ENCODE results near the gene EPB41L4A. TPM values are rescaled to one million over a fixed set of nuclear protein-coding genes. Genes with fewer than 3 reads are reported as not detected.
A peak's percentile ranks its signal among the peaks of the same experiment; 100 is the strongest.

Gene EPB41L4A
- polyA plus RNA-seq, 4 donors = 0.67 to 11.5 (median 2.9) TPM

DNA sequence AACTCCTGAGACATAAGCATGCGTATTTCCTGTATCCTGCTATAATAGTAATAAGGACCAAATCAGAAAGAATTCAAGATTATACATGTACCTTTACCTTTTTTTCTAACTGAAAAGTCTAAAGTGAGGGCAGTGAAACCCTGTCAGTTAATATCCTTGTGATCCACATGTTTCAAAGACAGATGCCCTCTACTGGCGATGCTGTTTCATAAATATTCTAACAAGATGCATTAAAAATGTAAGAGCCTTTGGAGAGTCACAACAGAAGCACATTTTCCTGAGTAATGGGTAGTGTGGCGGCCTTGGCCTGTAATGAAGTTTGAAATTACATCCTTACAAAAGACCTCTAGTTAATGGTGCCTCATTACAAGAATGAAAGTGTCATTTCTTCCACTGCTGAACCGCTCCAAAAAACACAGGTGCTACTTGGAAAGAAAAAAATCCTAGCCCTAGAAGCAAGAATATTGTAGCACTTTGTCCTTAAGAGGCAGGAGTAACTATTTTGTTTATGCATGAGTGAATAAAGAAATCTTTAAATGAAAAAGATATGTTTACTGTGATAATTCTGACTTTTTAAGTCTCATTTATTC lies 232.6 kb downstream of the EPB41L4A start:
- H3K4me3 ChIP-seq (ENCODE audit: low read depth in 1 of 3, low read length in 3 of 3) = no peak overlapping the region
- no peaks in the 10 kb centered on the region for H3K4me1 ChIP-seq (ENCODE audit: control insufficient read depth in 3 of 3, insufficient read depth in 2 of 3, low read depth in 1 of 3, low read length in 2 of 3)
- H3K27me3 ChIP-seq (ENCODE audit: control insufficient read depth in 3 of 3, insufficient read depth in 3 of 3, low read length in 3 of 3) = peaks cover 0 to 3% (median 0%) of the 10 kb centered on the region in 3 donors
- H3K36me3 ChIP-seq (ENCODE audit: control insufficient read depth in 3 of 3, insufficient read depth in 2 of 3, low read depth in 1 of 3, low read length in 3 of 3) = no peaks in the 10 kb centered on the region
- H3K9me3 ChIP-seq (ENCODE audit: control insufficient read depth in 2 of 2, insufficient read depth in 1 of 2, low read depth in 1 of 2, low read length in 1 of 2) = no peaks in the 10 kb centered on the region
- FAIRE-seq = no peak
- WGBS, 3 donors = 54 to 64% (median 59%) methylated on average over 4 of the region's 4 CpGs
- peak; percentile 35 to 40 for DNase-seq
- H3K27ac ChIP-seq (ENCODE audit: low read depth in 1 of 3, low read length in 2 of 3) = no peak overlapping the region

- H3K27ac ChIP-seq (ENCODE audit: low read depth in 1 of 3, low read length in 2 of 3) = no peak overlapping the region
- 83 to 90% (median 89%) methylated on average over 8 of the region's 8 CpGs for WGBS, 3 donors
- no peak overlapping the region for H3K4me3 ChIP-seq (ENCODE audit: low read depth in 1 of 3, low read length in 3 of 3)
- H3K36me3 ChIP-seq (ENCODE audit: control insufficient read depth in 3 of 3, insufficient read depth in 2 of 3, low read depth in 1 of 3, low read length in 3 of 3) = no peaks in the 10 kb centered on the region
- H3K4me1 ChIP-seq (ENCODE audit: control insufficient read depth in 3 of 3, insufficient read depth in 2 of 3, low read depth in 1 of 3, low read length in 2 of 3) = no peaks in the 10 kb centered on the region
- no peaks in the 10 kb centered on the region for H3K9me3 ChIP-seq (ENCODE audit: control insufficient read depth in 2 of 2, insufficient read depth in 1 of 2, low read depth in 1 of 2, low read length in 1 of 2)
- no peak for DNase-seq
- no peak for FAIRE-seq
- H3K27me3 ChIP-seq (ENCODE audit: control insufficient read depth in 3 of 3, insufficient read depth in 3 of 3, low read length in 3 of 3) = peaks cover 0 to 3% (median 0%) of the 10 kb centered on the region in 3 donors
These were observed 235.2 kb downstream of the EPB41L4A start for GRCh38 chr5:112183874-112184273.

- no peak overlapping the region for H3K27ac ChIP-seq (ENCODE audit: low read depth in 1 of 3, low read length in 2 of 3)
- 11 to 43% (median 28%) methylated on average over 8 of the region's 8 CpGs for WGBS, 3 donors
- no peak overlapping the region for H3K4me3 ChIP-seq (ENCODE audit: low read depth in 1 of 3, low read length in 3 of 3)
- no peaks in the 10 kb centered on the region for H3K9me3 ChIP-seq (ENCODE audit: control insufficient read depth in 2 of 2, insufficient read depth in 1 of 2, low read depth in 1 of 2, low read length in 1 of 2)
- no peaks in the 10 kb centered on the region for H3K36me3 ChIP-seq (ENCODE audit: control insufficient read depth in 3 of 3, insufficient read depth in 2 of 3, low read depth in 1 of 3, low read length in 3 of 3)
- FAIRE-seq (no peak), DNase-seq (no peak)
- H3K27me3 ChIP-seq (ENCODE audit: control insufficient read depth in 3 of 3, insufficient read depth in 3 of 3, low read length in 3 of 3) = peaks cover 0 to 3% (median 0%) of the 10 kb centered on the region in 3 donors
- H3K4me1 ChIP-seq (ENCODE audit: control insufficient read depth in 3 of 3, insufficient read depth in 2 of 3, low read depth in 1 of 3, low read length in 2 of 3) = no peaks in the 10 kb centered on the region
These were observed 235.9 kb downstream of the EPB41L4A start for GRCh38 chr5:112183103-112183711.

DNA sequence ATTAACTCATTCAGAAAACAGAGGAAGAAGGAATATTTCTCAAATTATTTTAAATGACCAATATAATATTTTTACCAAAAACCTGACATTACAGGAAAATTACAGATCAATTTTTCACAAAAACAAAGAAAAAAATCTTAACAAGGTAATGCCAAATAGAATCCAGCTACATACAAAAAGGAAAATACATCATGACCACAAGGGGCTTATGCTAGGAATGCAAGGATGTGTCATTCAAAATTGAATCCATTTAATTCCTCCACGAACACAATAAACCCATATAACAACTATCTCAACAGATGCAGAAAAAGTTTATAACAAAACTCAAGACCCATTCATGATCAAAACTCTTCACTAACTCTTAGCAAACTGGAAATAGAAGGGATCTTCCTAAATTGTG lies 239.8 kb downstream of the EPB41L4A start:
- H3K27me3 ChIP-seq (ENCODE audit: control insufficient read depth in 3 of 3, insufficient read depth in 3 of 3, low read length in 3 of 3) = no peaks in the 10 kb centered on the region
- H3K9me3 ChIP-seq (ENCODE audit: control insufficient read depth in 2 of 2, insufficient read depth in 1 of 2, low read depth in 1 of 2, low read length in 1 of 2) = no peaks in the 10 kb centered on the region
- H3K27ac ChIP-seq (ENCODE audit: low read depth in 1 of 3, low read length in 2 of 3) = no peak overlapping the region
- no peak for DNase-seq
- no peak overlapping the region for H3K4me3 ChIP-seq (ENCODE audit: low read depth in 1 of 3, low read length in 3 of 3)
- WGBS, 3 donors = 62 to 86% (median 80%) methylated on average over 1 of the region's 1 CpG
- FAIRE-seq = peak; percentile 15
- no peaks in the 10 kb centered on the region for H3K36me3 ChIP-seq (ENCODE audit: control insufficient read depth in 3 of 3, insufficient read depth in 2 of 3, low read depth in 1 of 3, low read length in 3 of 3)
- no peaks in the 10 kb centered on the region for H3K4me1 ChIP-seq (ENCODE audit: control insufficient read depth in 3 of 3, insufficient read depth in 2 of 3, low read depth in 1 of 3, low read length in 2 of 3)

- Histone ChIP-seq H3K36me3 (ENCODE audit: control insufficient read depth in 3 of 3, insufficient read depth in 2 of 3, low read depth in 1 of 3, low read length in 3 of 3) (no peaks in the 10 kb centered on the region), H3K9me3 (ENCODE audit: control insufficient read depth in 2 of 2, insufficient read depth in 1 of 2, low read depth in 1 of 2, low read length in 1 of 2) (no peaks in the 10 kb centered on the region), H3K4me1 (ENCODE audit: control insufficient read depth in 3 of 3, insufficient read depth in 2 of 3, low read depth in 1 of 3, low read length in 2 of 3) (no peaks in the 10 kb centered on the region), H3K4me3 (ENCODE audit: low read depth in 1 of 3, low read length in 3 of 3) (no peak overlapping the region), H3K27me3 (ENCODE audit: control insufficient read depth in 3 of 3, insufficient read depth in 3 of 3, low read length in 3 of 3) (no peaks in the 10 kb centered on the region), H3K27ac (ENCODE audit: low read depth in 1 of 3, low read length in 2 of 3) (no peak overlapping the region)
- FAIRE-seq (peak; percentile 57), DNase-seq (peak; percentile 50 to 56)
- 24 to 30% (median 25%) methylated on average over 8 of the region's 8 CpGs for WGBS, 3 donors
These were observed 244.0 kb downstream of the EPB41L4A start for GRCh38 chr5:112174959-112175594.

DNA sequence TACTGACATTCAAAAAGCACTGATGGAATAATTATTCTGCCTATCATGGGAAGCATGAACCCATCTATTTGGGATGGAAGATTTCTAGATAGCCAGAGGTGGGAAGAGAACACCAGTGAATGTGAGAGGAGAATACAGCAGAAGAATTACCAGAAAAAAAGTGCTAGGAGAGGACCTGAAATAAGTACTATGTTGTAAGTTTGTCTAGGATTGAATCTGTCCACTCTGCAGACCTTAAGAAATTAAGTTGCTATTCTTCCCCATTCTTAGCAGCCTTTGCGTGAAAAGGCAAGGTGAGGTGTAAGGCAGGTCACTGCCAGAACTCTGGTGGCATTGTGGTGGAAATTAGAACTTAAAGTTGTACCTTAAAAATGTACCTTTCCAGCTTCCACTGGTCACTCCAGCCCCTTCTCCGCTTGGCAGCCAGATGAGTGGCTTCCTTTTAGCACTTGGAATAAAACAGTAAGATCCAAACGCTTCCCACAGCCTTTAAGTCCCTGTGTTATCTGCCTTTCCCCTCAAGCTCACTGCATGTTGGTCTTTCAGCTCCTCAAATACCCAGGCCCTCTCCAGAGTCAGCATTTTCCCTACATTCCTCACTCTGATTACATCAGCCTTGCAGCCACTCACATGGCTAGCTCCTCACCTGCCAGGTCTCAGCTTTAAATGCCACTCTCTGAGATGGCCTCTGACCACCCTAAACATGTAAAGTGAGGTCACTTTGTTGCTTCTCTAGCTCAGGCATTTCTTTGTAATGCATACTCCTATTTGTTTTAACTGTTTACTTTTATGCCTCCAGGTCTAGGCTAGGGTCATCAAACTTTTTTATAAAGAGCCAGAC lies 253.0 kb downstream of the EPB41L4A start:
- H3K27me3 ChIP-seq (ENCODE audit: control insufficient read depth in 3 of 3, insufficient read depth in 3 of 3, low read length in 3 of 3) = no peaks in the 10 kb centered on the region

DNA sequence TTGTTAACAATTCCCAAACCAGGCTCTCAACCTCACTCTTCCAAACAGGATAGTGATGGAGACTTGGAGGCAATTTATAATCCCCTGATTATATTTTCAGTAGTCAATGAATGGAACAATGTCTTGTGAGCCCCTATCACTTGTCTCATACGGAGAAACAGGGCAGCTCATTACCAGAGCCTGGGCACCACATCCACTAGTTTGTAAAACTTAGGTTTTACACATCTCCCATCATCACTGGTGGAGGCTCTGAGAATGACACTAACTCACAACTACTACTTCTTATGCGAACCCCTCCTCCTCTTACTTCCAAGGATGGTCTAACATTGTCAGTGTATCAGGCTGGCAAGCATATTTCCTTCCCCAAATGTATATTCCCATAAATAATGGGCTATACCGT lies 253.7 kb downstream of the EPB41L4A start:
- Histone ChIP-seq H3K27me3 (ENCODE audit: control insufficient read depth in 3 of 3, insufficient read depth in 3 of 3, low read length in 3 of 3) (no peaks in the 10 kb centered on the region), H3K4me3 (ENCODE audit: low read depth in 1 of 3, low read length in 3 of 3) (no peak overlapping the region), H3K4me1 (ENCODE audit: control insufficient read depth in 3 of 3, insufficient read depth in 2 of 3, low read depth in 1 of 3, low read length in 2 of 3) (peaks cover 0 to 3% (median 0%) of the 10 kb centered on the region in 3 donors), H3K9me3 (ENCODE audit: control insufficient read depth in 2 of 2, insufficient read depth in 1 of 2, low read depth in 1 of 2, low read length in 1 of 2) (peaks cover 0 to under 1% of the 10 kb centered on the region in 2 donors), H3K27ac (ENCODE audit: low read depth in 1 of 3, low read length in 2 of 3) (no peak overlapping the region), H3K36me3 (ENCODE audit: control insufficient read depth in 3 of 3, insufficient read depth in 2 of 3, low read depth in 1 of 3, low read length in 3 of 3) (peaks cover 7 to 15% (median 8%) of the 10 kb centered on the region in 3 donors)
- DNase-seq = no peak
- no peak for FAIRE-seq
- WGBS, 3 donors = 64 to 79% (median 79%) methylated on average over 3 of the region's 3 CpGs

More for the DNA sequence above, 253.0 kb downstream of the EPB41L4A start:
- 83 to 95% (median 85%) methylated on average over 3 of the region's 3 CpGs for whole genome bisulfite sequencing, 3 donors
- DNase-seq (no peak), FAIRE-seq (no peak)
- Histone ChIP-seq H3K4me1 (ENCODE audit: control insufficient read depth in 3 of 3, insufficient read depth in 2 of 3, low read depth in 1 of 3, low read length in 2 of 3) (peaks cover 0 to 3% (median 0%) of the 10 kb centered on the region in 3 donors), H3K4me3 (ENCODE audit: low read depth in 1 of 3, low read length in 3 of 3) (no peak overlapping the region), H3K9me3 (ENCODE audit: control insufficient read depth in 2 of 2, insufficient read depth in 1 of 2, low read depth in 1 of 2, low read length in 1 of 2) (no peaks in the 10 kb centered on the region), H3K36me3 (ENCODE audit: control insufficient read depth in 3 of 3, insufficient read depth in 2 of 3, low read depth in 1 of 3, low read length in 3 of 3) (peaks cover 7 to 15% (median 8%) of the 10 kb centered on the region in 3 donors), H3K27ac (ENCODE audit: low read depth in 1 of 3, low read length in 2 of 3) (no peak overlapping the region)

DNA sequence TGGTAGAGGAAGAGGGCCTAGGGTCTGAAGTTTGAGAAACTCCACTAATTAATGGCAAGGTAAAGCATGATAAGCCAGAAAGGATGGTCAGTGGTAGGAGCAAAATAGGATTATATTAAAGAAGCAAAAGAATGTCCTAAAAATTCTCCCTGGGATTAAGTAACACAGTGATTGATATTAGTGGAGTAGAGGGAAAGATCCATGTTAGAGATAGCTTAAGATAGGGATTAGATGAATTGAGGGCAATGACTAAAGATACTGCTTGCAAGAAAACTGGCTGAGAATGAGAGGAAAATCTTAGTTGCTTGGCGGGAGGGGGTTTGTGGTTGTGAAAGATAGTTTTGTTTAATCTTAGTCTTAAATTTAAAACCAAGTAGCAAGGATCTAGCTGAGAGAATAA lies 255.6 kb downstream of the EPB41L4A start:
- peaks cover 0 to 3% of the 10 kb centered on the region in 2 donors for H3K9me3 ChIP-seq (ENCODE audit: control insufficient read depth in 2 of 2, insufficient read depth in 1 of 2, low read depth in 1 of 2, low read length in 1 of 2)
- no peak overlapping the region for H3K4me3 ChIP-seq (ENCODE audit: low read depth in 1 of 3, low read length in 3 of 3)
- DNase-seq = no peak
- peaks cover 7 to 15% (median 8%) of the 10 kb centered on the region in 3 donors for H3K36me3 ChIP-seq (ENCODE audit: control insufficient read depth in 3 of 3, insufficient read depth in 2 of 3, low read depth in 1 of 3, low read length in 3 of 3)
- H3K27ac ChIP-seq (ENCODE audit: low read depth in 1 of 3, low read length in 2 of 3) = no peak overlapping the region
- 79 to 100% (median 92%) methylated on average over 1 of the region's 1 CpG for WGBS, 3 donors
- H3K27me3 ChIP-seq (ENCODE audit: control insufficient read depth in 3 of 3, insufficient read depth in 3 of 3, low read length in 3 of 3) = no peaks in the 10 kb centered on the region
- FAIRE-seq = no peak
- peaks cover 0 to 6% (median 0%) of the 10 kb centered on the region in 3 donors for H3K4me1 ChIP-seq (ENCODE audit: control insufficient read depth in 3 of 3, insufficient read depth in 2 of 3, low read depth in 1 of 3, low read length in 2 of 3)
